Measurements from ENCODE around the gene EZH1.
A peak's percentile ranks its signal among the peaks of the same experiment; 100 is the strongest.

EZH1 gene

GRCh38 chr17:42723636-42724035 is 21.2 kb downstream of the EZH1 start:
- Mint-ChIP-seq H3K9me3 (no peaks in the 10 kb centered on the region), H3K27me3 (no peaks in the 10 kb centered on the region), H3K4me3 (no peak overlapping the region), H3K36me3 (peaks cover 22 to 35% of the 10 kb centered on the region in 2 donors), H3K4me1 (peaks cover 0 to 6% of the 10 kb centered on the region in 2 donors), H3K27ac (no peak overlapping the region)
- no peak for ATAC-seq (replicated peaks)
- DNase-seq, result no peak

GRCh38 chr17:42720996-42721583 is 23.8 kb downstream of the EZH1 start:
- H3K4me3 Mint-ChIP-seq, result no peak overlapping the region
- DNase-seq, result no peak
- H3K27ac Mint-ChIP-seq, result no peak overlapping the region
- no peaks in the 10 kb centered on the region for H3K27me3 Mint-ChIP-seq
- H3K9me3 Mint-ChIP-seq, result no peaks in the 10 kb centered on the region
- ATAC-seq (replicated peaks), result peak; percentile 86 to 94
- peaks cover 0 to 6% of the 10 kb centered on the region in 2 donors for H3K4me1 Mint-ChIP-seq
- H3K36me3 Mint-ChIP-seq, result peaks cover 29 to 50% of the 10 kb centered on the region in 2 donors

GRCh38 chr17:42709561-42709960 is 35.3 kb downstream of the EZH1 start:
- H3K36me3 Mint-ChIP-seq, result peaks cover 47 to 67% of the 10 kb centered on the region in 2 donors
- H3K27me3 Mint-ChIP-seq, result no peaks in the 10 kb centered on the region

GRCh38 chr17:42708588-42708987 is 36.3 kb downstream of the EZH1 start:
- Mint-ChIP-seq H3K27me3 (no peaks in the 10 kb centered on the region), H3K36me3 (peaks cover 56 to 77% of the 10 kb centered on the region in 2 donors), H3K9me3 (no peaks in the 10 kb centered on the region), H3K27ac (no peak overlapping the region), H3K4me3 (no peak overlapping the region), H3K4me1 (peaks cover 26 to 43% of the 10 kb centered on the region in 2 donors)
- ATAC-seq (replicated peaks) (no peak), DNase-seq (no peak)

More at GRCh38 chr17:42709561-42709960, 35.3 kb downstream of the EZH1 start:
- Mint-ChIP-seq H3K9me3 (no peaks in the 10 kb centered on the region), H3K4me3 (no peak overlapping the region), H3K4me1 (peaks cover 22 to 33% of the 10 kb centered on the region in 2 donors), H3K27ac (no peak overlapping the region)
- DNase-seq, result no peak
- no peak for ATAC-seq (replicated peaks)

GRCh38 chr17:42706732-42707131 is 38.1 kb downstream of the EZH1 start:
- peaks cover 35 to 61% of the 10 kb centered on the region in 2 donors for H3K4me1 Mint-ChIP-seq
- H3K27me3 Mint-ChIP-seq, result no peaks in the 10 kb centered on the region
- H3K36me3 Mint-ChIP-seq, result peaks cover 66 to 81% of the 10 kb centered on the region in 2 donors
- ATAC-seq (replicated peaks) (peak; percentile 13 to 25), DNase-seq (no peak)
- peak overlapping the region in 1 of 2 donors; percentile 13 for H3K4me3 Mint-ChIP-seq
- no peaks in the 10 kb centered on the region for H3K9me3 Mint-ChIP-seq
- H3K27ac Mint-ChIP-seq, result peak overlapping the region; percentile 5

GRCh38 chr17:42704837-42705494 is 39.9 kb downstream of the EZH1 start:
- Mint-ChIP-seq H3K36me3 (peaks cover 68 to 82% of the 10 kb centered on the region in 2 donors), H3K9me3 (no peaks in the 10 kb centered on the region), H3K27me3 (no peaks in the 10 kb centered on the region), H3K4me1 (peaks cover 40 to 68% of the 10 kb centered on the region in 2 donors), H3K4me3 (peak overlapping the region; percentile 42 to 72), H3K27ac (peak overlapping the region; percentile 68)
- DNase-seq, result peak; percentile 73
- ATAC-seq (replicated peaks), result peak; percentile 90 to 93

GRCh38 chr17:42704490-42704836 is 40.4 kb downstream of the EZH1 start:
- Mint-ChIP-seq H3K27me3 (no peaks in the 10 kb centered on the region), H3K9me3 (no peaks in the 10 kb centered on the region), H3K4me1 (peaks cover 40 to 68% of the 10 kb centered on the region in 2 donors), H3K36me3 (peaks cover 66 to 81% of the 10 kb centered on the region in 2 donors), H3K27ac (peak overlapping the region; percentile 68), H3K4me3 (peak overlapping the region; percentile 42 to 47)
- DNase-seq (no peak), ATAC-seq (replicated peaks) (peak; percentile 42 to 44)

- ATAC-seq (replicated peaks), result peak; percentile 33
Observed at GRCh38 chr17:42702446-42702845, 42.4 kb downstream of the EZH1 start.

GRCh38 chr17:42700586-42701289 is 44.1 kb downstream of the EZH1 start:
- Mint-ChIP-seq H3K27ac (no peak overlapping the region), H3K4me1 (peaks cover 27 to 47% of the 10 kb centered on the region in 2 donors), H3K27me3 (no peaks in the 10 kb centered on the region), H3K4me3 (no peak overlapping the region), H3K9me3 (no peaks in the 10 kb centered on the region), H3K36me3 (peaks cover 48 to 69% of the 10 kb centered on the region in 2 donors)
- DNase-seq (no peak), ATAC-seq (replicated peaks) (no peak)

More at GRCh38 chr17:42702446-42702845, 42.4 kb downstream of the EZH1 start:
- H3K36me3 Mint-ChIP-seq, result peaks cover 50 to 70% of the 10 kb centered on the region in 2 donors
- no peak for DNase-seq
- H3K27me3 Mint-ChIP-seq, result no peaks in the 10 kb centered on the region
- H3K9me3 Mint-ChIP-seq, result no peaks in the 10 kb centered on the region
- H3K27ac Mint-ChIP-seq, result peak overlapping the region; percentile 16
- H3K4me3 Mint-ChIP-seq, result peak overlapping the region; percentile 36 to 40
- peaks cover 33 to 60% of the 10 kb centered on the region in 2 donors for H3K4me1 Mint-ChIP-seq

- no peak for ATAC-seq (replicated peaks)
- DNase-seq, result no peak
- peaks cover 48 to 63% of the 10 kb centered on the region in 2 donors for H3K36me3 Mint-ChIP-seq
- peaks cover 18 to 33% of the 10 kb centered on the region in 2 donors for H3K4me1 Mint-ChIP-seq
- H3K27me3 Mint-ChIP-seq, result no peaks in the 10 kb centered on the region
- H3K9me3 Mint-ChIP-seq, result no peaks in the 10 kb centered on the region
- H3K27ac Mint-ChIP-seq, result no peak overlapping the region
- no peak overlapping the region for H3K4me3 Mint-ChIP-seq
Observed at GRCh38 chr17:42699415-42699740, 45.5 kb downstream of the EZH1 start.

GRCh38 chr17:42698736-42699414 is 46.0 kb downstream of the EZH1 start:
- Mint-ChIP-seq H3K36me3 (peaks cover 42 to 57% of the 10 kb centered on the region in 2 donors), H3K4me3 (no peak overlapping the region), H3K27me3 (no peaks in the 10 kb centered on the region), H3K4me1 (peaks cover 15 to 28% of the 10 kb centered on the region in 2 donors), H3K27ac (no peak overlapping the region), H3K9me3 (no peaks in the 10 kb centered on the region)
- ATAC-seq (replicated peaks) (no peak), DNase-seq (no peak)

- no peak overlapping the region for H3K4me3 Mint-ChIP-seq
- H3K9me3 Mint-ChIP-seq, result no peaks in the 10 kb centered on the region
- DNase-seq (no peak), ATAC-seq (replicated peaks) (no peak)
- peaks cover 29 to 48% of the 10 kb centered on the region in 2 donors for H3K36me3 Mint-ChIP-seq
- no peak overlapping the region for H3K27ac Mint-ChIP-seq
- no peaks in the 10 kb centered on the region for H3K27me3 Mint-ChIP-seq
- peaks cover 9 to 12% of the 10 kb centered on the region in 2 donors for H3K4me1 Mint-ChIP-seq
Observed at GRCh38 chr17:42697108-42697811, 47.6 kb downstream of the EZH1 start.

GRCh38 chr17:42695500-42695899 is 49.3 kb downstream of the EZH1 start:
- H3K4me1 Mint-ChIP-seq, result no peaks in the 10 kb centered on the region
- no peaks in the 10 kb centered on the region for H3K9me3 Mint-ChIP-seq
- H3K27me3 Mint-ChIP-seq, result no peaks in the 10 kb centered on the region
- no peak overlapping the region for H3K4me3 Mint-ChIP-seq
- DNase-seq, result no peak
- peaks cover 13 to 31% of the 10 kb centered on the region in 2 donors for H3K36me3 Mint-ChIP-seq
- peak overlapping the region; percentile 22 for H3K27ac Mint-ChIP-seq
- ATAC-seq (replicated peaks), result no peak

GRCh38 chr17:42694524-42694923 is 50.3 kb downstream of the EZH1 start:
- peaks cover 7 to 23% of the 10 kb centered on the region in 2 donors for H3K36me3 Mint-ChIP-seq
- H3K4me3 Mint-ChIP-seq, result no peak overlapping the region
- no peaks in the 10 kb centered on the region for H3K4me1 Mint-ChIP-seq
- H3K9me3 Mint-ChIP-seq, result no peaks in the 10 kb centered on the region
- H3K27ac Mint-ChIP-seq, result no peak overlapping the region
- DNase-seq (no peak), ATAC-seq (replicated peaks) (no peak)
- H3K27me3 Mint-ChIP-seq, result no peaks in the 10 kb centered on the region
